GM19467 (cell line): Measurements from ENCODE around the gene TSLP.

ENCODE experiments used
- ATAC-seq: cut with Tn5 transposase; IDR thresholded peaks from one replicate; pipeline ENCODE4 v1.9.1; 2021; ENCODE audit warnings: mild to moderate bottlenecking, moderate library complexity; ENCODE audit not compliant: unreplicated experiment

Gene TSLP

DNA sequence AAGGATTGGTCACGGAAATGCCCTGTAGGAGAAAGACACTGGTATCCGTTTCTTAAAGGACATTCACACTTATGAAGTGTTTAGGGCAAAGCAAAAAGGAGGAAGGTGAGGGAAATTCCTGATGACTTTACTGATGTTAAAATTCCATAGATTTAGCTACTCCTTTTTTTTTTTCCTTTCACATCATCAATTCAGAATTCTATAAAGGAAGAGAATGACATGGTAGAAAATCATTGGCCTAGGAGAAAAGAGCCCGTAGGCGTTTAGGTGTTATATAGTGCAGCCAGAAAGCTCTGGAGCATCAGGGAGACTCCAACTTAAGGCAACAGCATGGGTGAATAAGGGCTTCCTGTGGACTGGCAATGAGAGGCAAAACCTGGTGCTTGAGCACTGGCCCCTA lies at the start of gene TSLP:
Gene TSLP (plus strand): TSS at position 301 of the 400 bp plus-strand sequence. CDS start 178 bp downstream, outside the sequence.
- no peak for ATAC-seq

DNA sequence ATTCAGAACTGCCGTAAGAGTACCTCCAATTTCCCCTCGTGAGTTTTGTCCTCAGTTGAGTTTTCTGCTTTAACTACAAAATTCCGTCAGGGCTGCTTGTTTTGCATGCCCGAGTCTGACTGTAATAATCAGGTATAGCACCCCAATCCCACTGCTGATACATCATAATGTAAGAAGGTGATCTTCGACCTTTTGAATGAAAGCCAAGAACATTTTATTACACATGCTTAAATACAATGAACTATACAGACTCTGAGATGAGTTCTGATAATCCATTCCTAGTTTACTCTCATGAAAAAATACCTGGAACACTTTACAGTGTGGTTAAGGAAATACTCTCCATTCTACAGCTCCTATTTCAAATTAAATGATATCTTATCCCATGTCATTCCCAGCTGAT lies 49.2 kb upstream of the TSLP start:
- ATAC-seq, result no peak

DNA sequence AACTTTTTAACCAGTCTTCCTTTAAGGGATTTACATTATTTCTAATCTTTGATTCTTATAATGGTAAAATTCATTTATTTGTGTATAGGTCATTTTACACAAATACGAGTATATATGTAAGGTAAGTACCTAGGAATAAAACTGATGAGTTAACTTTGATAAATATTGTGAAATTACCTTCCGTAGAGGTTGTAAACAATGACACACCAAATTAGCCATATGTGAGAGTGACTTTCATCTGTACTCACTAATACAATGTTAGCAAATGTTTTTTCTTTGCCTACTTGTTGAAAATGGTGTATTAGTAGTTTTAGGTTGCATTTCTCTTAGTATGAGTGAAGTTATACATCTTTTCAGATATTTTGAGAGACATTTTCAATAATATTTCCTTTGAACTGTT lies 42.6 kb upstream of the TSLP start:
- ATAC-seq, result no peak

DNA sequence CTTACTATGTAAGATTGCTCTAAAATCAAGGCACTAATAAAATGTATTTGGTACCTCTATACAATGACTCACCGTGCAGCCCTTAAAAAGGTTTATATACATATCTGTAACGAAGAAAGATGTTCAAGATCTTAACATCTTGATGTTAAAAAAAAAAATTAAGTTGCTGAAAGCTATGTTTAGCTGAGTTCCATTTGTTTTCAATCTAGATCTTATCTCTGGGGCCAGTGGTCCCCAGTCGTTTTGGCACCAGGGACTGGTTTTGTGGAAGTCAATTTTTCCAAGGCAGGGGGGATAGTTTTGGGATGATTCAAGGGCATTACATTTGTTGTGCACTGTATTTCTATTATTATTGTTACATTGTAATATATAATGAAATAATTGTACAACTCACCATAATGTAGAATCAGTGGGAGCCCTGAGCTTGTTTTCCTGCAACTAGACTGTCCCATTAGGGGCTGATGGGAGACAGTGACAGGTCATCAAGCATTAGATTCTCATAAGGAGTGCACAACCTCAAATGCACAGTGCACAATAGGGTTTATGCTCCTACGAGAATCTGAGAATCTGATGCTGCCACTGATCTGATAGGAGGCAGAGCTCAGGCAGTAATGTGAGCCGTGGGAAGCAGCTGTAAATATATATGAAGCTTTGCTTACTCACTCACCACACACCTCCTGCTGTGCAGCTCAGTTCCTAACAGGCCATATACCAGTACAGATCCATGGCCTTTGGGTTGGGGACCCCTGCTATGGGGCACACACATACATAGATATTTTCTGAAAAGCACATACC lies 27.6 kb upstream of the TSLP start:
- ATAC-seq, result no peak

DNA sequence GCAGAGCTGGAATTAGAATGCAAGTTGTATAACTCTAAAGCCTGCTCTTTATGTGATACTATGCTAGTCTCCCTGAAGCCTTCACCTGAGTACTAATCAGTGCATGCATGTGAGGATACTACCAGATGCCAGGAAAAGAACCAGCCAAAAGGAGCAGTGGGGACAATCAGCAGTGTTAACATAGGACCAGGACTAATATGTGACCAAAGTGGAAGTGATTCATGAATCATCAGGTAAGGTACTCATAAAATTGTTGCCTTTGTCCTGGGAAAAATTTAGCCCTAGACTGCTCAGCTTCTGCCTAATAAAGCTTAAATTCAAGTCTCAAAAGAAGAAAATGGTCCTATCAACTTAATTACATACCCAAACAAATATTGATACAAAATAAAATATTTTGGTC lies 13.4 kb upstream of the TSLP start:
- no peak for ATAC-seq

DNA sequence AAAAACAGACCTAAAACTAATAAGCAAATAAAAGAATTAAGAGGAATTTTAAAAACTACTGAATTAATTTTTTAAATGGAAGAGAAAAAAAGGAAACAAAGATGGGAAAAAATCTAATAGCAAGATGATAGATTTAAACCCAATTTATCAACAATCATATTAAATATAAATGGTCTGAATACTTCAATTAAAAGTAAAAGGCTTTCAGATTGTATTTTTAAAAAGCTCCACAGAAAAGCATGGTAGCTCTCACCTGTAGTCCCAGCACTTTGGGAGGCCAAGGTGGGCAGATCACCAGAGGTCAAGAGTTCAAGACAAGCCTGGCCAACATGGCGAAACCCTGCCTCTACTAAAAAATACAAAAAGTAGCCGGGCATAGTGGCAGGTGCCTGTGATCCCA lies 11.3 kb upstream of the TSLP start:
- ATAC-seq, result no peak

DNA sequence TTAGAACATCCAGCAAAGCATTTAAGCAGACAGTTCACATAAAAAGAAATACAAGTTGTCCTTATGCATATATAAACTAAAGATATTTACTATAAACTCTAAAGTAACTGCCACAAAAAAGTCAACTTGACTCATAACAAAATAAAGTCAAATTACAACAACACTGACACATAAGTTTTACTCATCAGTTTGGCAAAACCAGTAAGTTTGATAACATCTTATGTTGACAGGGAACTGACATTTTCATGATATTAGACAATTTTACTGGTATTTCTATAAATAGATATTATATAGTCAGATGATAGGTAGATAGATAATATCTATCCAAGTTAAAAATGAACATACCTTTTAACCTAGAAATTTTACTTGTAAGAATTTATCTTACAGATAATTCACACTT lies 9.9 kb upstream of the TSLP start:
- no peak for ATAC-seq

DNA sequence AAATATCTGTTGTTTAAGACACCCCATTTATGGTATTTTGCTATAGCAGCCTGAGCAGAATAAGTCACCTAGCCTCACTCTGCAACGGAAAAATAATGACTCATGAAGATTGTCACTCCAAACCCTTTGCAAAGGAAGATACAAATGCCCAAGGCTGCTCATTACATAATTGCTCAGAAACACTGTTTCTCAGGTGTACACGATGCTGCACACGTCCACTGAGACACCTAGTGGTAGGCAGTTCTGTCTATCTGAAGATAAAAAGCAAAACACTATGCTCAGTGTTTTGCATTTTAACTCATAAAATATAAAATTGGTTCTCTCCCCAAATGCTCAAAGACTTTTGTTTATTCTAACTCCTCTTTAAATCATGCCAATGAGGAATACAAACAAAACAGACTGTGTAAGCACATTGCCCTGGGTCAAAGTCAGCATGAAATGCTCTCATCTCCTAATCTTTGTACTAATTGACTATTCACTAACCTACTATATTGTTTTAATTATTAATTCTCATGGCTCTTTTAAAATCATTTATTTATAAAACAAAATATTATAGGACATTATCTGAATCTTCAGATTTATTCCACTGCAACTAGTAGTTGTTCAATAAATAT lies 7.7 kb upstream of the TSLP start:
- peak; percentile 63 for ATAC-seq

DNA sequence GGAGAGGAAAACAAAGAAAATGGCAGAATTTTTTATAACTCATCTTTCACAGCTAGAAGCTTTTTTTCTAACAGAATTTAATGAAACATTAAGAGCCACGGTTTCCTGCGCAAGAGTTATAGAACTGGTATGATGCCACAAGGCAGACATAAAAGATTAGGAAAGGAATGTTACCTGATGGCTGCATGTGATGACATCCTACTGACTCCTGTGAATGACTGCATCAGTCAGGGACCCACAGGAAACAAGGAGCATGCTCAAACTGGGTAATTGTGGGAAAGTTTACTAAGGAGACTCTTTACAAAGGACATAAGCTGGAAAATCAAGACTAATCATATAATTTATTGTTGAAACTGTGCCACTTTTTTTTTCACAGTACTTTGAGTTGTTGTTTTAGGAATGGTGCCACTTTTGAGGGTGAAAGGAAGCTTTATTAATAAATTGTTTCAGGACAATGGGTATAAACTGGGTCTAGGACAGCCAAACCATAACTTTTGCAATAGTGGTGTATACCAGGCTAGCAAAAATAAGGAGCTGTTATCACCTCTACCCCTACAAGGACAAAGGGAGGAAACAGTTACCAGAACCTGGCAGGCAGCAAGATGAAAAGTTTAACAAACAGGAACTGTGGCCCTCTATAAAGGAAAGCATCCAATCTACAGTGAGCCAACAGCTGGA lies 5.1 kb upstream of the TSLP start:
- no peak for ATAC-seq

DNA sequence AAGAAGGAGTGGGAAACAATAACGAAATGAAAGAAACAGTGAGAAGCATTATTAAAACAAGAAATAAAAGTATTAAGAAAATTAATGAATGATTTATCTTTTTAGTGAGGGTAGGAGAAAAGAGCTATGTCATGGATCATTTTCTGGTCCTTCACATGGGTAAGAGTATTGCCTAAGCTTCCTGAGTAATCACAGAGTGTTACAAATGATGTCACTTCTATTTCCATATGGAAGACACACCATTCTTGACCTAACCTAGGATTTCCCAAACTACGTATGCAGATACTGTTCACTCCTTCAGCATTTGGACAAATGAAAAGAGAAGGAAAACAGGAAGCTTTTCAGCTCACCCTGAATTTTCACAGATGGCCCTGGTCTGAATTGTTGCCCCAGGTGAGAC lies 3.3 kb upstream of the TSLP start:
- no peak for ATAC-seq

DNA sequence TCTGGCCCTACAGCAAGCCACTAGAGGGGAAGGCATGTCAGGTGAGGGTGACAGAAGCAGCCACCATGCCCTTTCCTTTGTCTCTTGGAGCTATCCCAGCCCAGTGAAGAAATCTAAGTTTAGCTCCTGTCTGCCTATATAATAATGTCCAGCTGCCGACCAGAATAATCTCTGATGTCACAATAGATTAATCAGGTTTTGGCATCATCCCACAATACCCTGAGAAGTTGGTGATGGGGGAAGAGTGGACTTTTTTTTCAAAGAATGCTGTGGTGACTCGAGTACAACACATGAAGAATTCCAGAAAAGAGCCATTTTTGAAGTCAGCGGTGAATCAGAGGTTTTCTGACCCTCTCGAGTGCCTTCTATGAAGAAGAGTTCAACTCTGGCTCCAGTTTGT lies 1.7 kb upstream of the TSLP start:
- no peak for ATAC-seq

DNA sequence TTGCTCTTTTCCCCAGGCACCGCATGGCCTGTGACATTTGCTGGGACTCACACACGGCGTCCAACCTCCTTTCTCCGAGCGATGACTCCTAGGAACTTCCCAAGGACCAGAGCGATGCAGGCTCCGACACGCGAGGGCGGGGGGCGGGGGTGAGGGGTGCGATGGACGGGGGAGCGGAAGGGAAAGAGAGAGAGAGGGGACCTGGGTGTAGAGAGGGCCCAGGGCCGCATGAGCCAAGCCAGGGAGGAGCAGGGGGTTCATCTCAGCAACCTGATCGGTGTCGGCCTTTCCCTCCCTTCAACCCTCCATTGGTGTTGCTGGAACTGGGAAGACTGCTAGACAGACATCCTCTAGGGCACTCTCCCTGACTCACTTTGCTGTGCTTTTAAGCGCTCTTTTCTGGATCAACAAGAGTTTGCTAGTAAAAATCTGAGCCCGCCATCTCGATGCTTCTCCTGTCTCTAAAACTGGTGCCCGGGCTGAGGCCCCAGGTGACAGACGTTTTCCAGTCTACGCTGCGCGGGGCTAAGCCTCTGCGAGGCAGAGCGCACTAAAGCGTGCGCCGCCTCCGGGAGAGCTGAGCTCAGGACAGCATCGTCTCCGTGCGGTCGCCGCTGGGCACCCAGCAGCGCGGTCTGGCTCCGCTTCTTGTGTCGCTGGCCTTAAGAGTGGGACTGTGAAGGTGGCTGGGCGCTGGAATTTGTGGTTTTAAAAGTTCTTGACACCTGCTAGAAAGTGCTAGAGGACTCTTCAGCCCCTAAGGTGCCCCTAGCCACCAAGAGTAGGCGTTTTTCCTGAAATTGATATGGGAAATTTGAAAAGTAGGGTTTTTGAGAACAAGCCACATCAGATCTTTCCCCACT lies 1.0 kb upstream of the TSLP start:
- no peak for ATAC-seq

DNA sequence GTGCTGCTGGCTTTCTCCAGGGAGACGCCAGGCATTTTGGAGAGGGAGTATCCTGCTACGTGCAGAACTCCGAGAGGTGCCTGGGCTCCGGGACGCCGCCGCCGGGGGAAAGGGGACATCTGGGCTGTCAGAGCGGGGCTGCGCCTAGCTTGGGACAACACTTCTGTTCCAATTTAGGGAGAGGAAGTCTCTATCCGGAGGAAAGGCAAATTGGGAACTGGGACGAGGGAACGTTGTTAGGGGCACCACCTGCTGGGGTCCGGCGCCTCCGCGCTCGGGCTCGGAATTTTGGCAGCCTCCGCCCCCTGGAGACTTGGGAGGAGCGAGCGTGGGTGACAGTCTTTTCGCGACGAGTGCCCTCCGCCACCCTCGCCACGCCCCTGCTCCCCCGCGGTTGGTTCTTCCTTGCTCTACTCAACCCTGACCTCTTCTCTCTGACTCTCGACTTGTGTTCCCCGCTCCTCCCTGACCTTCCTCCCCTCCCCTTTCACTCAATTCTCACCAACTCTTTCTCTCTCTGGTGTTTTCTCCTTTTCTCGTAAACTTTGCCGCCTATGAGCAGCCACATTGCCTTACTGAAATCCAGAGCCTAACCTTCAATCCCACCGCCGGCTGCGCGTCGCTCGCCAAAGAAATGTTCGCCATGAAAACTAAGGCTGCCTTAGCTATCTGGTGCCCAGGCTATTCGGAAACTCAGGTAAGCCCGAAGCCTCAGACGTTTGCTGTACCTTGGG lies 1.6 kb downstream of the TSLP start:
- peak; percentile 84 for ATAC-seq

DNA sequence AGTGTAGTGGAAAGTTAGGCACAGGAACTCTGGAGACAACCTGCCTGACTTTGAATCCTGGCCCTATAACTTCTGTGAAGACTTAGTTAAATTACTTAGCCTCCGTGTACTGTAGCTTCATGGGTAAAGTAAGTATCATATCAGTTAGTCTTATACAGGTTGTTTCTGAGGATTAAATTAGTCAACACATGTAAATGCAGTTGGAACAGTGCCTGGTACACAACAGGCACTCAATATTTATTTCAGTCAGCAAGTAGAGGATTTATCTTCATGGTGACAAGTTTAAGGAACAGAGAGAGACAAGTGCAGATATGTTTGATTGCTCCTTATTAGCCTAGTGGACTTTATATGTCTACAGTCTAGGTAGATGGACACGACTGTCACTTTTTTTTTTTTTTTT lies 2.7 kb downstream of the TSLP start:
- no peak for ATAC-seq

DNA sequence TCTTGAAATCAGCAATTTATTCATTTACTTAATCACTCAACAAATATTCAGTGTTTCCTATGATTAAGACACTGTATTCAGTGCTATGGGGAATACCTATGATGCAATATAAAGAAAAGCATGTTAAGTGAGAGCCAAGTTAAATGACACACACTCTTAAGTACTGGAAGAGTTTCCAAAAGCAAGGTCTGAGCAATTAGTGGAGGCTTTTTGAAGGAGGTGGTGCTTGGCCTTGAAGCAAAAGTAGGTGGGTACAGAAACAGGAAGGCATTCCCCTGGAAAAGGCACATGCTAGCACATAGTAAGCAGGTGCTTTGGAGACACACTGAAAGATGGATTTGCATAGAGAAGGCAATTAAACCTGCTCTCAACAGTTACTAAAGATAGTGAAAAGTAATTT lies 4.0 kb downstream of the TSLP start:
- no peak for ATAC-seq

DNA sequence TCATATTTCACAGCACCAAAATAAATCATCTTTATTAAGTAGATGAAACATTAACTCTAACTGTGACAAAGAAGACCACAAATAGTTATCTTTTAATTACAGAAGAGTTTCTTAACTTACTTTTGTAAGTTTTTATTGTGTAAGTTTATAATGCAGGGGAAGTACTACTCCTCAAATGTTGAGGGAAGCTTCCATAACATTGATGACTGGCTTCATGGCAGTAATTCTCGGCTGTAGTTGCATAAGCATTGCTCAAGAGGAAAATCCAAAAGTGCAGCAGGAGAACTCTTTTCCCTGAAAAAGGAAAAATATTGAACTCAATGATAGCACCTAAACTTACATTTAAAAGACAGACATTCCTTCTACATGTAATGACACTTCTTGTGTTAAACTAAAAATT lies 4.6 kb downstream of the TSLP start:
- ATAC-seq, result no peak

DNA sequence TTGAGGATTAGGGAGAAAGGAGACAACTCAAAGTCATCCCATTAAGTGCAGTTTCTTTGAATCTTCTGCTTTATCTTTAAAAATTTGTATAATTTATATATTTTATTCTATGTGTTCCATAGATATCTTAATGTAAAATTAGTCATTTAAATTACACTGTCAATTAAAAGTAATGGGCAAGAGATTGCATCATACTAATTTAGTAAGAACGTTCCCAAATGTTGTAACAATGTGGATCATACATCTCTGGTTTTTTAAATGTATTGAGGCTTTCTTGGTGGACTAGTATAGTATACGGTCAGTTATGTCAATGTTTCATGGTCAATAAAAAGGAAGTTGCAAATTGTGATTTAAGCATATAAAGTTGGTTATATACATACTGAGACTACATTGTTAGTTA lies 6.2 kb downstream of the TSLP start:
- ATAC-seq, result no peak

DNA sequence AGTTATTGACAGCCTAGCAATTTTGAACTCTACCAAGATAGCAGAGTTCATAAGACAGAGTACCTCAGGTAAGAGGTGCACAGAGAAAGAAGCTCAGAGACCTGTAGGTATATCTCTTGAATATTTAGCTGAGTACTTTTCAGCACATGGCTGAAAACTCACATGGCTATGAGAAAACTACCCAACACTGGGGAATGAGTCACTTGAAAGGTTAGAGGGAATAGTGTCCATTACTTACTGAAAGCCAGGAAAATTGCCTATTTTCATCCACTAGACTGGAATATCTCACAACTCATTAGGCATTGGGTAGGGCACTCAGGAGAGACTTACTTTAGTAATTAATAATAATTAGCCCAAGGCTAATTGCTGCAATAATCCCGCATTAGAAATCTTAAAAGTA lies 8.3 kb downstream of the TSLP start:
- ATAC-seq, result no peak

DNA sequence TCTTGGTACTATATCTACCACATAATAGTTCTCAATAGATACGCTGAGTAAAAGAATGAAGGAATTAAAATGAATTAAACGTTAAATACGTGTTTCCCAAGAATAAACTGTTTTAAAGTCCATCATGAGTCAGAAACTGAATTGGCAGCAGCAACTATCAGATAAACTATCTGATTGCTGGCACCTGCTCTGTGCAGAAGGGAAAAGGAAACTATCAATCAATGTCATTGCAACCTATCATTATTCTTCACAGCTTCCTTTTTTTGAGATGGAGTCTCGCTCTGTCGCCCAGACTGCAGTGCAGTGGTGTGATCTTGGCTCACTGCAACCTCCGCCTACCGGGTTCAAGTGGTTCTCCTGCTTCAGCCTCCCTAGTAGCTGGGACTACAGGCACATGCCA lies 11.8 kb downstream of the TSLP start:
- no peak for ATAC-seq

DNA sequence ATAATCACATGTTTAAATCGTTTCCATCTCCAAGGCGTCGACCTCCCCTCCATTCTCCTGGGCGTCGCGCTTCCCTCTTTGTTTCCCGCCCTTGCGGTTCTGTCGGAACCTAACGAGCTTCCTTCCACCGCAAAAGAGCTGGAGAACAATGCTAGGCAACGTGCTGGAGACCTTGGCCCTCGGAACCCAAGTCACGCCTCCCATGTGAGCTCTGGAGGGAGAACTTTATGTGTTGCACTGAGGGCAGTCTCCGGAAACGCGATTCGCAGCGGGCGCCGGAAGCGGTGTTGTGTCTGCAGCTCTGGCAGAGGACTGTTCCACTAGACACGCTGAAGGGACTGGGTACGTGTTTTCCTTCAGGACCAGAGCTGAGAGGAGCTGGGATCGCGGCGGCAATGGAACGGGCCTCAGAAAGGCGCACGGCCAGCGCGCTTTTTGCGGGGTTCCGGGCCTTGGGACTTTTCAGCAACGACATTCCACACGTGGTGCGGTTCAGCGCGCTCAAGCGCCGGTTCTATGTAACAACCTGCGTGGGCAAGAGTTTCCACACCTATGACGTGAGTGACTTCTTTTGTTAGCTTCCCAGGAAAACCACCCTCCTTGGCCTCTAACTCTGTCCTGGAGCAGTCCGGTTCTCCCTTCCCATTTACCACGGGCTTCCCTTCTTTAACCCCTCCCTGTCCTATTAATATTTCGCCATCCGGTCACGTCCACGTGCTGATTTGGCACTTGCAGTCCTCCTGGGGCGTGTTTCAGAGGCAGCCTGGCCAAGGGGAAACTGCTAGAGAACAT lies 20.7 kb downstream of the TSLP start, which contains the start of gene WDR36:
Gene WDR36 (plus strand): TSS at position 287 of the 792 bp plus-strand sequence. CDS start 109 bp downstream, at position 396.
- peak; percentile 94 for ATAC-seq
